Measurements from ENCODE around the gene PRKCB.
"Not testable (repeated sequence)": the region's sequence is repeated elsewhere in the genome, so short reads cannot be mapped to it uniquely, and the experiment has no call there.

Gene PRKCB

GRCh38 chr16:24023621-24024020, 187.8 kb downstream of the PRKCB start:
- Histone ChIP-seq H3K27me3 (ENCODE audit: insufficient read depth, poor library complexity, severe bottlenecking) (no peaks in the 10 kb centered on the region), H3K27ac (replicated peaks) (no peak overlapping the region), H3K4me3 (replicated peaks; ENCODE audit: insufficient read depth, low read length) (no peak overlapping the region)
- no peak for DNase-seq (ENCODE audit: low read depth in 1 of 2, low spot score in 1 of 2)
- TF ChIP-seq REST (IDR thresholded peaks at IDR 0.05; ENCODE audit: insufficient replicate concordance, low read depth) (no peak), CTCF (IDR thresholded peaks at IDR 0.05; ENCODE audit: insufficient read depth, low read length) (no peak), POLR2AphosphoS5 (IDR thresholded peaks at IDR 0.05; ENCODE audit: low read depth) (no peak), SPI1 (IDR thresholded peaks at IDR 0.05; ENCODE audit: borderline replicate concordance, low read depth) (no peak), GABPA (IDR thresholded peaks at IDR 0.05; ENCODE audit: low read depth) (no peak)

- Histone ChIP-seq H3K4me3 (replicated peaks; ENCODE audit: insufficient read depth, low read length) (no peak overlapping the region), H3K27ac (replicated peaks) (no peak overlapping the region), H3K27me3 (ENCODE audit: insufficient read depth, poor library complexity, severe bottlenecking) (no peaks in the 10 kb centered on the region)
- no peak for DNase-seq (ENCODE audit: low read depth in 1 of 2, low spot score in 1 of 2)
- TF ChIP-seq REST (IDR thresholded peaks at IDR 0.05; ENCODE audit: insufficient replicate concordance, low read depth) (no peak), GABPA (IDR thresholded peaks at IDR 0.05; ENCODE audit: low read depth) (no peak), CTCF (IDR thresholded peaks at IDR 0.05; ENCODE audit: insufficient read depth, low read length) (no peak), POLR2AphosphoS5 (IDR thresholded peaks at IDR 0.05; ENCODE audit: low read depth) (no peak), SPI1 (IDR thresholded peaks at IDR 0.05; ENCODE audit: borderline replicate concordance, low read depth) (no peak)
Measured at GRCh38 chr16:24024971-24025370, 189.2 kb downstream of the PRKCB start.

GRCh38 chr16:24027466-24027865, 191.7 kb downstream of the PRKCB start:
- H3K27me3 ChIP-seq (ENCODE audit: insufficient read depth, poor library complexity, severe bottlenecking): no peaks in the 10 kb centered on the region
- no peak for DNase-seq (ENCODE audit: low read depth in 1 of 2, low spot score in 1 of 2)
- H3K4me3 ChIP-seq (replicated peaks; ENCODE audit: insufficient read depth, low read length): no peak overlapping the region
- H3K27ac ChIP-seq (replicated peaks): no peak overlapping the region
- no peak for TF ChIP-seq SPI1 (IDR thresholded peaks at IDR 0.05; ENCODE audit: borderline replicate concordance, low read depth)

- H3K4me3 ChIP-seq (replicated peaks; ENCODE audit: insufficient read depth, low read length); DNase-seq (ENCODE audit: low read depth in 1 of 2, low spot score in 1 of 2); H3K27me3 ChIP-seq (ENCODE audit: insufficient read depth, poor library complexity, severe bottlenecking); H3K27ac ChIP-seq (replicated peaks): not testable (repeated sequence)
Measured at GRCh38 chr16:24029841-24030240, 194.1 kb downstream of the PRKCB start.

GRCh38 chr16:24035127-24035842, 199.5 kb downstream of the PRKCB start:
- TF ChIP-seq CTCF (IDR thresholded peaks at IDR 0.05; ENCODE audit: insufficient read depth, low read length) (no peak), REST (IDR thresholded peaks at IDR 0.05; ENCODE audit: insufficient replicate concordance, low read depth) (no peak), GABPA (IDR thresholded peaks at IDR 0.05; ENCODE audit: low read depth) (no peak), POLR2AphosphoS5 (IDR thresholded peaks at IDR 0.05; ENCODE audit: low read depth) (no peak)
- H3K4me3 ChIP-seq (replicated peaks; ENCODE audit: insufficient read depth, low read length): no peak overlapping the region
- H3K27me3 ChIP-seq (ENCODE audit: insufficient read depth, poor library complexity, severe bottlenecking): no peaks in the 10 kb centered on the region
- no peak for DNase-seq (ENCODE audit: low read depth in 1 of 2, low spot score in 1 of 2)
- no peak overlapping the region for H3K27ac ChIP-seq (replicated peaks)

All from HL-60 (cell line).